Sigmoid colon (tissue), 7 donors: ENCODE data around the gene FADS3. TPM values are rescaled to one million over a fixed set of nuclear protein-coding genes. Genes with fewer than 3 reads are reported as not detected.

Experiments used
- DNase-seq: peaks from one replicate; pipeline ENCODE4 v3.0.0-alpha.2; 2019
- H3K27ac ChIP-seq, 4 donors: fragments of 200-600 bp; sonication (generic); one replicate each; pipeline ENCODE4 v1.5.1; 2016 to 2019; ENCODE audit warnings: mild to moderate bottlenecking in 1 of 4
- H3K27me3 ChIP-seq, 3 donors: fragments of 200-600 bp; sonication (generic); one replicate each; pipeline ENCODE4 v1.5.1; 2019; ENCODE audit warnings: mild to moderate bottlenecking in 1 of 3
- H3K36me3 ChIP-seq, 4 donors: fragments of 200-600 bp; sonication (generic); one replicate each; pipeline ENCODE4 v1.5.1; 2016 to 2019
- H3K4me1 ChIP-seq, 4 donors: fragments of 200-600 bp; sonication (generic); one replicate each; pipeline ENCODE4 v1.5.1; 2017 to 2019
- H3K4me3 ChIP-seq, 4 donors: fragments of 200-600 bp; sonication (generic); one replicate each; pipeline ENCODE4 v1.5.1; 2017 to 2019; ENCODE audit warnings: mild to moderate bottlenecking in 2 of 4, moderate library complexity in 1 of 4
- H3K9me3 ChIP-seq, 4 donors: fragments of 200-600 bp in 3 of 4; sonication (generic) in 3 of 4; one replicate each; pipeline versions ENCODE4 v1.5.1 to v1.6.1; 2013 to 2019
- EP300 ChIP-seq, 4 donors: sonication (generic); formaldehyde crosslinking; IDR thresholded peaks; one replicate each; pipeline ENCODE4 v1.6.1; 2017; ENCODE audit warnings: antibody characterized with exemption in 4 of 4
- POLR2A ChIP-seq, 2 donors: fragments of 450-650 bp; IDR thresholded peaks; one replicate each; pipeline ENCODE4 v1.6.1; 2016; ENCODE audit warnings: antibody characterized with exemption in 2 of 2, mild to moderate bottlenecking in 2 of 2, moderate library complexity in 2 of 2
- POLR2AphosphoS5 ChIP-seq, 4 donors: sonication (generic); formaldehyde crosslinking; IDR thresholded peaks; one replicate each; pipeline ENCODE4 v1.6.1; 2017; ENCODE audit warnings: antibody characterized with exemption in 4 of 4
- WGBS, 2 donors: extraction: QIAGEN DNeasy Blood & Tissue Kit; methylation state at CpG; one replicate each; pipeline ENCODE4 v1.1.7; 2013; 5-methylcytosine and 5-hydroxymethylcytosine counted together
- intact Hi-C: fragments of 100-400 bp; cut with DNase I; formaldehyde crosslinking; loops from one replicate; pipeline ENCODE4 v1.15.1; 2023
- polyA plus RNA-seq, 3 donors: library from polyadenylated mRNA; stranded (reverse); fragments of 200-250 nt; gene quantifications; one replicate each; pipeline ENCODE4 v1.2.3, GENCODE V29; 2013
- total RNA-seq, 4 donors: library from RNA; depleted of rRNA; stranded (reverse); fragments of >200 nt; gene quantifications; one replicate each; pipeline ENCODE4 v1.1.0, GENCODE V29; 2016
- TF ChIP-seq, protein P1 (sequence below), 4 experiments: fragments of 450-650 bp in 3 of 4; fragments of 200-600 bp in 1 of 4; IDR thresholded peaks; one replicate each; pipeline ENCODE4 v1.5.1; 2016 to 2019; ENCODE audit warnings: antibody characterized with exemption in 4 of 4, mild to moderate bottlenecking in 3 of 4, moderate library complexity in 2 of 4
- donor health status: healthy with polysubstance abuse.
- donor health status: Bipolar disorder and iron deficiency.
- donor health status: healthy.

Gene FADS3
- total and polyA plus RNA-seq, 7 donors = 1.4 to 57.9 (median 21.5) TPM

DNA sequence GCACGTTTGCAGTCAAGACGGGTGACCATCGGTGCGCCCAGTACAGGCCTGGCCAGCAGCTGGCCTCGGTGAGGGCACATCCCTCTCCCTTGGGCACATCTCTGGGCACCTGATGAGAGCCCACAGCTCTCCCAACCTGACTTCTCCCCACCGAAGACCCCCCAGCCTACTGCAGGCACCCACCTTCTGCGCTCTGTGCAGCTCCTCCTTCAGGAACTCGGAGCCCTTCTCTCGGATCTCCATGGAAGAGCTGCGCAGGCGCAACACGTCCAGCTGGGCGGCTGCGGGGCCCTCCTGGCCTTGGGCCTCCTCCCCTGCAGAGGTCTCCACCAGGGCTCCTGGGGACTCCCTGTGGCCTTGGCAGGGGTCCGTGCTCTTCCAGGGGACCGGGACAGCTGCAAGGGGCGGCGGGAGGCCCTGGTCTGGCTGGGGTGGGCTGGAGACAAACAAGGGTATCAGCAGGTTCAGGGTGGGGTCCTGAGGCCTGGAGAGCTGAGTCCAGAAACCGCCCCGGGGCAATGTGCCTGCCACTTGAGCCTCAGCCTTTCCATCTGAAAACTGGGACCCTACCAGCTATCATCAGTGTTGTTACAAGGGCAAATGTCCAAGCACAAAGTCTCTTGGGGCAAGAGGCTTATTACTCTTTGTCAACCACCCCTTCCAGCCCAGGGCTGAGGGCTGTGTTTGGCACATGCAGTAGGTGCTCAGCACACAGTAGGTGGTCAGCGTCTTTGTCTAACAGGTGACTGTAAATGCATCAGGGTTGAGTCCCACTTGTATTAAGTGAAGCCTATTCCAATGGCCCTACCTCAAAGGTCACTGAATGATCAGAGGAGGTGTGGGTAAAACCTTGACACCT is 16.8 kb upstream of the FADS3 start:
- no peak for TF ChIP-seq POLR2AphosphoS5 (IDR thresholded peaks at IDR 0.05)
- TF ChIP-seq EP300 (IDR thresholded peaks at IDR 0.05) = no peak
- no peak for TF ChIP-seq POLR2A (IDR thresholded peaks at IDR 0.05)
- TF ChIP-seq, protein P1, sequence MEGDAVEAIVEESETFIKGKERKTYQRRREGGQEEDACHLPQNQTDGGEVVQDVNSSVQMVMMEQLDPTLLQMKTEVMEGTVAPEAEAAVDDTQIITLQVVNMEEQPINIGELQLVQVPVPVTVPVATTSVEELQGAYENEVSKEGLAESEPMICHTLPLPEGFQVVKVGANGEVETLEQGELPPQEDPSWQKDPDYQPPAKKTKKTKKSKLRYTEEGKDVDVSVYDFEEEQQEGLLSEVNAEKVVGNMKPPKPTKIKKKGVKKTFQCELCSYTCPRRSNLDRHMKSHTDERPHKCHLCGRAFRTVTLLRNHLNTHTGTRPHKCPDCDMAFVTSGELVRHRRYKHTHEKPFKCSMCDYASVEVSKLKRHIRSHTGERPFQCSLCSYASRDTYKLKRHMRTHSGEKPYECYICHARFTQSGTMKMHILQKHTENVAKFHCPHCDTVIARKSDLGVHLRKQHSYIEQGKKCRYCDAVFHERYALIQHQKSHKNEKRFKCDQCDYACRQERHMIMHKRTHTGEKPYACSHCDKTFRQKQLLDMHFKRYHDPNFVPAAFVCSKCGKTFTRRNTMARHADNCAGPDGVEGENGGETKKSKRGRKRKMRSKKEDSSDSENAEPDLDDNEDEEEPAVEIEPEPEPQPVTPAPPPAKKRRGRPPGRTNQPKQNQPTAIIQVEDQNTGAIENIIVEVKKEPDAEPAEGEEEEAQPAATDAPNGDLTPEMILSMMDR (IDR thresholded peaks at IDR 0.05) = no peak

DNA sequence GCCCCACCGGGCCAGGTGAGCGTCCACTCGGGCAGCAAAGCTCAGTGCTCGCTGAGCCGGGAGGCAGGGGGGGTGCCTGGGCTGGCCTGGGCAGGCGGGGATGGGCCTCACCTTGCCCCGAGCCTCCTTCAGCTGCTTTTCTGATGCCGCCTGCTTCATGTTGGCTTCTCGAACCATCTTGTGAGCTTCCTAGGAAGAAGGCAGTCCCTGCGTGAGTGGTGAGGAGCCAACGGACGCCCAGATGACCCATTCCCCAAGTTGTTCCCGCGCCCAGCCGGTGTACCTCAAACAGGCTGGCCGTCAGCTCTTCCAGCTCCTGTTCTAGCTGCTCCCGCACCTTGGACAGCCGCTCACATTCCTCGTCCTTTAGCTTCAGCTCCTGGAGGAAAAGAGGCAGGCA is 15.9 kb upstream of the FADS3 start:
- no peak for DNase-seq
- Histone ChIP-seq H3K27me3 (no peaks in the 10 kb centered on the region), H3K36me3 (peaks cover 0 to 42% (median 4%) of the 10 kb centered on the region in 4 donors), H3K4me1 (peaks cover 0 to 20% (median 4%) of the 10 kb centered on the region in 4 donors), H3K4me3 (no peak overlapping the region), H3K27ac (no peak overlapping the region), H3K9me3 (no peaks in the 10 kb centered on the region)
- intact Hi-C loops = no loop called here
- TF ChIP-seq, protein P1 (IDR thresholded peaks at IDR 0.05) = no peak
- no peak for TF ChIP-seq POLR2AphosphoS5 (IDR thresholded peaks at IDR 0.05)
- TF ChIP-seq POLR2A (IDR thresholded peaks at IDR 0.05) = no peak
- TF ChIP-seq EP300 (IDR thresholded peaks at IDR 0.05) = no peak
- WGBS, 2 donors = 94% methylated on average over 19 of the region's 19 CpGs

More for the DNA sequence above, 16.8 kb upstream of the FADS3 start:
- intact Hi-C loops = no loop called here
- H3K4me1 ChIP-seq = peaks cover 0 to 27% (median 4%) of the 10 kb centered on the region in 4 donors
- DNase-seq = no peak
- H3K4me3 ChIP-seq = no peak overlapping the region
- H3K9me3 ChIP-seq = no peaks in the 10 kb centered on the region
- H3K36me3 ChIP-seq = peaks cover 0 to 41% (median 4%) of the 10 kb centered on the region in 4 donors
- WGBS, 2 donors = 90 to 93% methylated on average over 21 of the region's 21 CpGs
- H3K27me3 ChIP-seq = no peaks in the 10 kb centered on the region
- H3K27ac ChIP-seq = peak overlapping the region in 1 of 4 donors; percentile 40

DNA sequence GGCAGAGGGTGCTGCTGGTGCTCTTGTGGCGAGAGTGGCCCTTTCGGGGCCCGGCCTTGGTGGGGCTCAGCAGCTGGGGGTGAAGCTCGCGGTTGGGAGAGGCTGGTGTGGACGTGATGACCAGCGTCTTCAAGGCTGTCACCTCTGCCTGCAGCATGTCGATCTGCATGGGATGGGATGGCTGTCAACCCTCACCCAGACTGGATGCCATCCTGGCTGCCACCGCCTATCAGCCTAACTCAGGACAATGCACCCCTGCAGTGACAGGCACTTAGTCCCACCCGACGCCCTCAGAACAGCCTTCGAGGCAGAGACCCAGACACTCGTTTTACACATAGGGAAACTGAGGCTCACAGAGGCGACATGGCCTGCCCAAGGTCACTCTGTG is 15.2 kb upstream of the FADS3 start:
- no peak for TF ChIP-seq EP300 (IDR thresholded peaks at IDR 0.05)
- no peak for TF ChIP-seq POLR2A (IDR thresholded peaks at IDR 0.05)
- TF ChIP-seq, protein P1 (IDR thresholded peaks at IDR 0.05) = no peak
- TF ChIP-seq POLR2AphosphoS5 (IDR thresholded peaks at IDR 0.05) = no peak
- peaks cover 0 to 50% (median 4%) of the 10 kb centered on the region in 4 donors for H3K36me3 ChIP-seq

DNA sequence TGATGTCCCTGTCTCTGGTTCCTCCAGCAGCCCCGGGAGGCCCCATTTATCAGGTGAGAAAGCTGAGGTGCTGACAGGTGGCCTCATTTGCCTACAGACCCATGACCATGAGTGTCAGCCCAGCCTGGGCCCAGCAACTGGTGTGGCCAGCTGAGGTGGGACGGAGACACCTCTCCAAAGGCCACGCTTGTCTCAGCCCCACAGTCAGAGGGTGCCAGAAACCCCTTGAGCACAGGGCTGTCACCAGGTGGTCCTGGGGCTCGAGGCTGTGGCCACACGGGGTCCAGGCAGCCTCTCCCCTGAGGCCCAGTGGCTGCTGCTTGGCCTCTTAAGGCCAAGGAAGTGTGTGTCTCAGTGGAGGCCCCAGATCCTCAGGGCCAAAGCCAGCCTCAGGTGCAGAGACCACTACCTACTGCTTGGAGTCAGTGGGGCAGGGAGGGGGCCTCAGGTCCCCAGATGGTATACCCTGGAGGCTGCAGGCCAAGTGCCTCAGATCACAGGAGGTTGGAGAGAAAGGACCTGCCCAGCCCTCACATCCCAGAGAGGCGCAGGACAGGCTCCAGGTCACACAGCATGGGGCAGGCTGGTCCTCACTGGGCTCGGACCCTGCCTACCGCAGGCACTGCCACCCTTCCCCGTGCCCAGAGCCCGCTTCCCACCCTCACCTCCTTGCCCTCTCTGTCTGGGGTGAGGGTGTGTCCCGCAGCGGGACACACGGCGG is 14.6 kb upstream of the FADS3 start:
- intact Hi-C loops = no loop called here

More for the DNA sequence above, 15.2 kb upstream of the FADS3 start:
- intact Hi-C loops = no loop called here
- no peak for DNase-seq
- Histone ChIP-seq H3K4me1 (peaks cover 0 to 16% (median 4%) of the 10 kb centered on the region in 4 donors), H3K27me3 (no peaks in the 10 kb centered on the region), H3K9me3 (no peaks in the 10 kb centered on the region), H3K27ac (no peak overlapping the region), H3K4me3 (no peak overlapping the region)
- WGBS, 2 donors = 87 to 90% methylated on average over 14 of the region's 14 CpGs

More for the DNA sequence above, 14.6 kb upstream of the FADS3 start:
- no peak for TF ChIP-seq EP300 (IDR thresholded peaks at IDR 0.05)
- TF ChIP-seq POLR2A (IDR thresholded peaks at IDR 0.05) = no peak
- TF ChIP-seq, protein P1 (IDR thresholded peaks at IDR 0.05) = no peak
- TF ChIP-seq POLR2AphosphoS5 (IDR thresholded peaks at IDR 0.05) = no peak
- DNase-seq = no peak
- peaks cover 0 to 16% (median 4%) of the 10 kb centered on the region in 4 donors for H3K4me1 ChIP-seq
- H3K4me3 ChIP-seq = no peak overlapping the region
- H3K27ac ChIP-seq = no peak overlapping the region
- no peaks in the 10 kb centered on the region for H3K9me3 ChIP-seq
- H3K27me3 ChIP-seq = no peaks in the 10 kb centered on the region
- H3K36me3 ChIP-seq = peaks cover 0 to 54% (median 4%) of the 10 kb centered on the region in 4 donors
- WGBS, 2 donors = 86 to 91% methylated on average over 14 of the region's 14 CpGs
